Renal cortical epithelial cell (primary cell): ENCODE measurements around the gene HOXD4. TPM values are rescaled to one million over a fixed set of nuclear protein-coding genes. Genes with fewer than 3 reads are reported as not detected.

Experiments
- DNase-seq: peaks from one replicate; pipeline ENCODE4 v3.0.0-alpha.2; 2011; ENCODE audit warnings: low read depth
- total RNA-seq: library from RNA; depleted of rRNA; stranded (reverse); fragments of >200 nt; gene quantifications from 2 replicates; pipeline ENCODE4 v1.2.3, GENCODE V29; 2014

Gene HOXD4
- total RNA-seq = 6.6 and 23.2 TPM in 2 replicates

DNA sequence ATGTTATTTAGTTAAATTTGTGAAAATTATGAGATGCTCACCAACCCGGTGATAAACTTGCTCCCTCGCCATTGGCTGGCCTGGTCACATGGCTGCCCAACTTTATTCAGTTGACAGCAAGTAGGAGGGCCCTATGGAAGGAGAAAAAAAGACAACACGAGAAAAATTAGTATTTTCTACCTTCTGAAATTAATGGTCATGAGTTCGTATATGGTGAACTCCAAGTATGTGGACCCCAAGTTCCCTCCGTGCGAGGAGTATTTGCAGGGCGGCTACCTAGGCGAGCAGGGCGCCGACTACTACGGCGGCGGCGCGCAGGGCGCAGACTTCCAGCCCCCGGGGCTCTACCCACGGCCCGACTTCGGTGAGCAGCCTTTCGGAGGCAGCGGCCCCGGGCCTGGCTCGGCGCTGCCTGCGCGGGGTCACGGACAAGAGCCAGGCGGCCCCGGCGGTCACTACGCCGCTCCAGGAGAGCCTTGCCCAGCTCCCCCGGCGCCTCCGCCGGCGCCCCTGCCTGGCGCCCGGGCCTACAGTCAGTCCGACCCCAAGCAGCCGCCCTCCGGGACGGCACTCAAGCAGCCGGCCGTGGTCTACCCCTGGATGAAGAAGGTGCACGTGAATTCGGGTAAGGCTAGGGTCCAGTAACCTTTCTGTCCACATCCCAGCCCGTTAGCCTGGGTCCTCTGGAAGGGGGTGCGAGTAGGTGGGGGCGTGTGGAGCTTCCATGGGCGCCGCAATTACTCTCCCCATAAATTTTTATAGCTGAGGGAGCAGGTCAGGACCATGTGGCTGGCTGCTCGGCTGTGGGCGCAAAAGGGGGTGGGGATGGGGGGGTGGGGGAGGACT is at the start of gene HOXD4:
Gene HOXD4, plus strand, starts transcription at position 109 of the 846 bp plus-strand sequence. Its CDS starts 84 bp downstream, at position 193.
- peak; percentile 74 for DNase-seq

DNA sequence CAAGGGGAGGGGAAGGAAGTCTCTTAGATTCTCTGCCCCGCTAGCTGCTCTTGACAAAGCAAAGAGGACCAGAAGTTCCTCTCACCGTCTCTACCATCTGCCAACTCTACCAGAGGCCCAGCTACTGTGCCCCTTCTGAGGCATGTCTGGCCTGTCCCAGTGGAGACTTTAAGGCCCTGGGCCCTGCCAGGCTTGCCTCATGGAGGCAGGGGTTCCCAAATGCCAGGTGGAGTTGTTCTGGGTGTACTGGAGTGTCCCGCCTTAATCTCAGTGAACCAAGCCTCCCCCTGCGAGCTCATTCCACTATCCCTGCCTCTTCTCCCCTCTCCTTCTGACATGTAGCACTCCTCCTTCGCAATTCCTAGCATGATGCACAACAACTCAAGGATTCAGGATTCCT is 49.5 kb upstream of the HOXD4 start:
- no peak for DNase-seq

DNA sequence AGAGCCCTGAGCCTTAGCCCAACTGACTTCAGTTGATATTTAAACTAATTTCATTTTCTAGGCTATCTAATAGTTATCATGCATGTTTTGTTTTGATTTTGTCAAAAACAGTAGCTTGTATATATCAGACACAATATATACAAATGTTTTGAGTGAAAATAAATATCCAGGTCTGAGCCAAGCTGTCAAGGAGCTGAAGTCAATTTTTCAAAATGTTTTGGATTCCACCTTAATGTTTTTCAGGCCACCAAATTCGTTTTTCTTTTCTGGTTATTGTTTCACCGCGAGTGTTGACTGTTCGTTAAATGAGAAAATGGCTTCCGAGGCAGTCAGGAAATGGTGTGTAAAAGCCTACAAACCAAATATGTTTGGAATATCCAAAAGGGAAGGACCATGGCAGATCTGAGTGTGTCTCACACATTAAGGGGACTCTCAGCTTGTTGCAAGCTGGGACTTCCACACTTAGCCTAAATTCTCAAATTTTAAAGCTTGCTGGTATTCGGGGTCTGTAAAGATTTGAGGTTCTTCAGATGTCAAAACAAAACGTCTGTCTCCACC is 49.0 kb upstream of the HOXD4 start:
- no peak for DNase-seq

DNA sequence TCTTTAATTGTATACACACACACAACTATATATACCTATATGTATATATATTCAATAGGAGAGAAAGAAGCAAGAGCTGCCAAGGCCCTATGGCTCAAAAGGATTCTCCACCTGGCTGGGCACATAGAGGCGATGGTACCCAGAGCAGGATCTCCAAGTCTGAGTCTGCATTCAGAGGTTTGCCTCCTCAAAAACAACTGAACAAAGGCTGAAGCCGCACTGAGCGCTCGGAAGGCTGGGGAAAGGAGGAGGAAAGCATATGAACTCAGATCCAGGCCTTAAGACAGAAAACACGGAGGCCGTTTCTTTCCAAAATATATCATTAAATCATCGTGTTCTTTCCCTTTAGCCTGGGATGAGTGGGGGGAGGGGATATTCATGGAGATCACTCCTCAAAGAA is 48.2 kb upstream of the HOXD4 start:
- no peak for DNase-seq

DNA sequence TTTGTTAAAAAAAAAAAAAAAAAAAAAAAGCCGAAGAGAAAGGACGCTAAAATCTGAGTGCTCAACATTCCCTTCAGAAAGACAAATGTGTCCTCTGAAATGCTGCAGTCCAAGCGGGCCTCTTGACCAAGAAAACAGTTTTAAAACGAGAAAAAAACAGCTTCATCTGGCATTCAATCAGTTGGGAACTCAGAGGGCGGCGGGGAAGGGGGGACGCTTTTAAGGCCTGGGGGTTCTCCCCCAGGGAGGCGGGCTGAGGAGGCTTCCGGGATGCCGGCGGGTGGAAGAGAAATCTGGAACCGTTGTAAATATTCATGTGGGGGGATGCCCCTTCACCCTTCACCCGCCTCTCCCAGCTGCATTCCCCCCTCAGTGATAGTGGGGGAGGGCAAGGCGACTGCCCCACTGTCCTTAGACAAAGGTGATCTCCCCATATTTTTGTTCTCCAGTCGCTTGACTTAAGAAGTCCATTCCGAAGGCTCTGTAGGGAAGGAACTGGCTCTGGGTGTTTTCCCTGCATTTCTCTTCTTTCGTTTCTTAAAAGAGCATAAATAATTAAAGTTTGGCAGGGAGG is 47.5 kb upstream of the HOXD4 start:
- no peak for DNase-seq

DNA sequence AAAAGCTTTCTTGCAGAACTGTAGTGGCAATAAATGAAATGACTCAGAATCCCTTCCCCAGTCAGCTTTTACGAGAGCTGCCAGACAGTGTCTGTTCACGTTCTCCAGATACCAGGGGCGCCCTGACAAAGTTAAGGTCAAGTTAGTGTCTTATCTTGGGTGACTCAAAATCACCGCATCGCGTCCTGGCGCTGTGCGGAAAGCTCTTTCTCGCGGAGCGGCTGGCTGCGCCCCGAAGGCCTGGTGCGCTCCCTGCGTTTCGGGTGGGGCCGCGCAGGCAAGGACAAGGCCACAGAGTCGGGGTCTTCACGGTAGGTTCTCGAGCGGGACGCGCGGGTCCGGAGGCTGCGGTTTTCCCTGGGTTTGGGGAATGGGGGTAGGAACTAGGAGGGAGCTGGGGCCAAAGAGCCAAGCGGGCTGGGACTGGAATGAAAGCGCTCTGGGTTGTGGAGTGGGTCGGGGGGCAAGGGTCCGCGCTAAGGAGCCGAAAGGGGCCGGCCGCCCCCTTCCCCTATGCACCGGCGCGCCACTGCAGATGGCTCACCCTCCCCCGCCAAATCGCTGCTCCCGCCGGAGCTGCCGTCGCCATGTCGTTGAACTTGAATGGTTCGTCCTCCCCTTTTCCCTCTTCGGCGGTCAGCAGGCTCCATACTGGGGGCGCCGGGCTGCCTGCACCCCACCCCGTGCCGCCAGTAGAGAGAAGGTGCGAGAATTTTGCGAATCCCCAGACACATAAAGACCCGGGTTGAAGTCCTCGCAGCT is 46.9 kb upstream of the HOXD4 start:
- DNase-seq = peak; percentile 75

DNA sequence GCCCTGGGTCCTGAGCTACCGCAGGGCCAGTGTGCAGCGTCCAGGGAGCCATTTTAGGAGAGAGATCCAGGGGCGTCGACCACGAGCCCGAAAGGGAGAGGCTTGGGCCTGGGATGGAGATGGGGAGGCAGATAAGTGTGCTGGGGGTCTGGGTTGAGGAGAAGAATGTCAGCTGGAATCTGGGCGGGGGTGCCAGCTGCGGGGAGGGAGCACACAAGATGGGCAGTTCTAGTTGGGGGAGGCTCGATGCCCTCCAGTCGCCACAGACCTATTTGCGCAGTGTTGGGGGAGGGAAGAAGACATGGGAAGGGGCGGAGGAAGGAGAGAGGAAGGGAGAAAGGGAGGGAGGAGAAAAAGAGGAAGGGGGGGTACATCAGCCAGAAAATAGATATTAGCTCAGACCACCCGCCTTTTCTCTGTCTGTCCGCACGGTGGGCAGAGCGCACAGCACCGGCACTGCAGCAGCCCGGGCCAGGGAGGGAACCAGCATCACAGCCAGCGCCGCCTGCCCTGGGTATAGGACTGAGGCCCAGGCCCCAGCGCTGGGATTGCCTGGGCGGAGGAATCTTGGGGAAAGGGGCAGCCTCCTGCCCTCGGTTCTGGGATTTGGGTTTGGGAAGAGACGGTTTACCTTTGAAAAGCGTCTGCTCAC is 46.1 kb upstream of the HOXD4 start:
- DNase-seq = no peak

DNA sequence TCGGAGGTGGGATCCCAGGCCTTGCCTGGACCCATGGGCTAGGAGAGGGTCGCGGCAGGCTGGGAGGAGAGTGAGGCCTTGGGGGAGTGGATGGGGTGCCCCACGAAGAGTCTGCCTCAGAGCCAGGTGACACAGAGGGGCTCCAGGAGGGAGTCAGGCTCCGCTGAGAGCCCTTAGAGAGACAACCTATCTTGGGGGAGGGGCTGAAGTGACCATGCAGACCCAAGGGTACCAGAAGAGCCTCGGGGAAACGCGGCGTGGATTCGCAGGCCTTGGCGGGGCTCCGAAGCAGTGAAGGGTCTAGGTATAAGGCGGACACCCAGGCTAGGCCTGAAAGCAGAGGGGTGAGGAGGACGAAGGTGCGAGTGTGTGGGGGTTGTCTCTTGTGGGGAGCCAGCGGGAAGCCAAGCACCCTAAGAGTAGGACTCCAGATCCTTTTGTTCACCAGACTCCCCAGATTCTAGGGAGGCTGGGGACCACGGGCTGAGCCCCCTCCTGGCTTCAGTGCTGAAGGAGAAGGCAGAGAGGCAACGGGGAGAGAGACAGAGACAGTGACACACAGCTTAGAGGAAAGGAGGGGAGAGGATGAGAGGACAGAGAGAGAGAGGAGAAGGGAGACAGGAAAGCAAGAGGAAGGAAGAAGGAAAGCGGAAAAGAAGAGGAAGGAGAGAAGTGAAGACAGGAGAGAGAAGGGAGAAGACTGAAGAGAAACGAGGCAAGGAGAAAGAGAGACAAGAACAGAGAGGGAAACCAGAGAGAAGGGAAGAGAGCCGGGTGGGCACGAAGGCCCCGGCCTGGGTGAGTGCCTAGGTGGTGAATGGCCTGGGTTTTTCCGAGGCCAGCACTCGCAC is 45.4 kb upstream of the HOXD4 start:
- DNase-seq = no peak

DNA sequence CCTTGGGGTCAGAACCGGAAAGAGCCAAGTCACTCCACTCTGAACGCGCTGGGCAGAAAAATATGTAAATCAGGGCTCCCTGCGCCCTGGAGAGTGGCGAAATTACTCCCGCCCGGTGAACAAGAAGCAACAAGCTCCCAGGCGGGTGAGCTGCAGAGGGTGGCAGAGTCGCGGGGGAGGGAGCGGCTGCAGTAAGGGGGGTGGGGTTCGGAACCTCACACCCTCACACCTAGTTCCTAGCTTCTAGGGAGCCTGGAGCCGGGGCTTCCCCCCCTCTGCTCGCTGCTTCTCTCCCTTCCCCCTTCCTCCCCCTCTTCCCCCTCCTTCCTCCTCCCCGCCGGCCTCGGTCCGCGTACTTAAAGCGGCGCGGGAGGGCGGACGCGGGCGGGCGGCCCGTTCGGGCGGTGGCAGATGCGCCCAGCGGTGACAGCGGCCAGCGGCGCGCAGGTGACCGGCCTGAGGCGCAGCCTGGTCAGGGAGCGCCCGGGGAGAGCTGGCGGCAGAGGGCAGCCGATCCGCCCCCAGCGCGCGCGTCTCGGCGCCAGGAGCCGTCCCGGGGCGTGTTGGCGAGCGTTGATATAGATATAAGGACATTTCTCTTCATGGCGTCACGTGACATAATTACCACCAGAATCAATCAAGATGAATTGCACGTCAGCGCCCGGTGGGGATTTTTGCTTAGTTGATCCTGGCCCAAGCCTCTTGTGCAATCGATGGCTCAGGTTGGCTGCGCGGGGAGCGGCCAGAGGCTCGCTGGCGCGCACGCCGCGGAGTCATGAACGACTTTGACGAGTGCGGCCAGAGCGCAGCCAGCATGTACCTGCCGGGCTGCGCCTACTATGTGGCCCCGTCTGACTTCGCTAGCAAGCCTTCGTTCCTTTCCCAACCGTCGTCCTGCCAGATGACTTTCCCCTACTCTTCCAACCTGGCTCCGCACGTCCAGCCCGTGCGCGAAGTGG is 44.5 kb upstream of the HOXD4 start, which contains the start of gene HOXD11:
Gene HOXD11, plus strand, starts transcription at position 700 of the 959 bp plus-strand sequence. Its CDS starts 76 bp downstream, at position 776.
- peak; percentile 82 for DNase-seq

DNA sequence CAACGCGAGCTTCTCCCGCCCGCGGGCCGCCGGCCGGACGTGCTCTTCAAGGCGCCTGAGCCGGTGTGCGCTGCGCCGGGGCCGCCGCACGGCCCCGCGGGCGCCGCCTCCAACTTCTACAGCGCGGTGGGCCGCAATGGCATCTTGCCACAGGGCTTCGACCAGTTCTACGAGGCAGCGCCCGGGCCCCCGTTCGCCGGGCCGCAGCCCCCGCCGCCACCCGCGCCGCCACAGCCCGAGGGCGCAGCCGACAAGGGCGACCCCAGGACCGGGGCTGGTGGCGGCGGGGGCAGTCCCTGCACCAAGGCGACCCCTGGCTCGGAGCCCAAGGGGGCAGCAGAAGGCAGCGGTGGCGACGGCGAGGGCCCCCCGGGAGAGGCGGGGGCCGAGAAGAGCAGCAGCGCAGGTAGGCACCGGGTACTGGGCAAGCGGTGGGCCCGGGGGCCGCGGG is 43.6 kb upstream of the HOXD4 start:
- DNase-seq = no peak

DNA sequence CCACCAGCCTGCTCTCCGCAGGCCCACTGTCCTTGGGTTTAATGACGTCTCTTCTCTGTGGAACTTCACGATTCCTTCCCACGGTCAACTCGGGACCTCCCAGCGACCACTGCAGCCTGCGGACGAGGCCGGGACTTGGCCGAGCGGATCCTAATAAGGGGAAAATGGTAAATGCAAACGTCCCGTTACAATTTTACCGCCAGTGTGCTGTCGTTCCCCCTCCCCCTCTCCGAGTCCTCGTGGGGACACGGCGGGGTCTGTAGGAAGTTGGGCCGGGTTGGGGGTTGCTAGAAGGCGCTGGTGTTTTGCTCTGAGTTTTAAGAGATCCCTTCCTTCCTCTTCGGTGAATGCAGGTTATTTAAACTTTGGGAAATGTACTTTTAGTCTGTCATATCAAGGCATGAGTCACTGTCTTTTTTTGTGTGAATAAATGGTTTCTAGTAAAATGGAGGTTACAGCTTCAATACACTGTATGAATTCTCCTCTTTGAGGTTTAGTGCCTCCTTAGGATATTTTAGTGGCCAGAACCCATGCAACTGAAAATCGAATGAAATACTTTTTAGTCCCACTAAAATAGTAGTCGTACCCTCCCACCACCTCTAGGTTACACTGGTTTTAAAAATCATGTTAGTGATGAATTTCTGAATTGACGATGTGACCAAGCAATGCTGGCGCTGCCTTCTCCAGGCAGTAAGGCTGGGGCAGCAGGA is 42.0 kb upstream of the HOXD4 start:
- DNase-seq = no peak

DNA sequence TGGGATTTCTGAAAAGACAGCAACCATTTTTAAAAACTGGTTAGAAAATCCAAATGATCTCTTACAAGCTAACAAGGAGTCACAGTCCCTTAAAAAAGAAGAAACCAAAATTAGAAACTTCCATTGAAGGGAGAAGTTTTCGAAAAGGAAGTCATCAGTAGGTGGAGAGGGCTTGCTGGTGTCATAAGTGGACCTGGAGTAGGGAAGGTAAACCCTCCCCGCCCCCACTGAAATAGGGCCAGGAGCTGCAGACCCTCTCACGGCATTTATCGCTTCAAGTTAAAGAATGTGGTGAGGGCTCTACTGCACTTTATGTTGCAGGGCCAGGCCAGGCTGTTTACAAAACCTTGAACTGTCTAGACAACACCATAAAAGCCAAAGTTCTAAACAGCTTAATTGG is 41.4 kb upstream of the HOXD4 start:
- no peak for DNase-seq

DNA sequence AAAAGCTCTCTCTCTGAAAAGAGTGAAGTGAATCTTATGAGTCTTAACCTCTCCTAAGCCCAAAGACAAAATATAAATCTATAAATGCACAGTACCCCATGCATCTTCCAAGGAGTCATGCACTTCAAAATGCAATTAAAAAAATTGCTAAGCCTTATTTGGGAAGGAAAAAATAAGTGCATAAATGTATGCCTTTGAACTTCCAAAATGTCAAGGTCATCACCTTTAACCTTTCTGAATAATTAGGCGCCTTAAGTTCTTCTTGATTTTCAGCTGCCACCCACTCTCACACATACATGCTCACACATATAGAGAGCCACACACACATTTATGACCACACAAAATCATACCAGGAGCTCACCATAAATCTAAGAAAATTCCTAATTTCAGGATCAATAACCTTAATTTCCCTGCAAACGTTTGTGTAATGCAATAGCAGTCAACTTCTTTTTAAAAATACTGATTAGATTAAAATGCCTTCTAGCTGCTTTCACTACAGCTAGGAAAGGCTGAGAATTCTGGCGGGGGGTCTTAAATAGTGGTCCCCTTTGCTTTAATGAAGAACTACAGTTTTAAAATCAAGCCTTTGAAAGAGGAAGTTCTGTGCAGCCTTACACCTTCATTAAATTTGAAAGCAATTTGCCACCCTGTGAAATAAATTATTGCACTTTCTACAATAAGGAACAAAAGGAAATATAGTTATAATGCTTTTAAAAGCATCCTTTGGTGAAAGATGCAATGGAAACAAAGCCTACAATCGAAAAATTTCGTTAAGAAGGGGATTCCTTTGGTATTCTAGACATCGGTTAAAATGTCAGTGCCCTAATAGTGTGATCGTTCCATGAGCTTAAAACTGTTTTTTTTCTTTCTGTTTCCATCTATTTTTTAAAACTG is 40.7 kb upstream of the HOXD4 start:
- no peak for DNase-seq

DNA sequence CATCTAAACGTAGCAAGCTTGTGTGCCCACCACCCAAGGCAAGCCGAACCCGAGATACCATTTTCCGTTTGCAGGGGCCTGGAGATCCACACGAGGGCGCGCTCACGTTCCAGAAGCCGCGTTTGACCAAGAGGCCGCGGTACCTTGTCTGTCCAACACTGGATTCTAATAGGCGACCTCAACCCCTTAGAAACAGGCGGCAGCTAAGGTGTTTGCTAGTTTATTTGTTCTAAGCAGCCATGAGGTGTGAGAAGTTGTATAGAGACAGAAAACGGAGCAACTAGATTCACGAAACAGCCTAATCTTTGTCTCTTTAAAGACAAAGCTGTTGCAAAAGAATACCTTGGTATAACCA is 40.1 kb upstream of the HOXD4 start:
- peak; percentile 72 for DNase-seq

DNA sequence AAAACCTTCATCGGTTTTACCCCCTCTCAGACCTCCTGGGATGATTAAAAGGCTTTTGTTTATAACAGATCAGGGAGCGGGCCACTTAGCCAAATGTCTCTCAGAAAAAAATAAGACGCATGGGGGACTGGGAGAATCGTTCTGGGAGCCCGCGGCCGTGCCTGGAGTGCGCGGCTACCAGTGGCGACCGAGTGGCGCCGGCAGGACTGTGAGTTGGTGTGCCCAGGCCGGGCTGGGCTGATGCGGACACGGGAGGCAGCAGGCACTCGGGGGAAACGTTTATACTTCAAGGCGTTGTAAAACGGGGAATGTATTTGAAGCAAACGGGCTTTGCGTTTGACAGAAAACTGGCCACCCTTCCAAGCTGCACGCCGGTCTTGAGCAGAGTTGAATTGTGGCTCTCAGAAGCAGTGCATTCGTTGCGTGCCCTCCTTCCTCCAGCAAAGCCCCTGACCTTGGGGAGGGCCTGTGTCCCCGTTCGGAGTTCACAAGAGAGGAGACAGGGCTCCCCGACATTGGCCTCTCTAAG is 39.4 kb upstream of the HOXD4 start:
- DNase-seq = no peak

DNA sequence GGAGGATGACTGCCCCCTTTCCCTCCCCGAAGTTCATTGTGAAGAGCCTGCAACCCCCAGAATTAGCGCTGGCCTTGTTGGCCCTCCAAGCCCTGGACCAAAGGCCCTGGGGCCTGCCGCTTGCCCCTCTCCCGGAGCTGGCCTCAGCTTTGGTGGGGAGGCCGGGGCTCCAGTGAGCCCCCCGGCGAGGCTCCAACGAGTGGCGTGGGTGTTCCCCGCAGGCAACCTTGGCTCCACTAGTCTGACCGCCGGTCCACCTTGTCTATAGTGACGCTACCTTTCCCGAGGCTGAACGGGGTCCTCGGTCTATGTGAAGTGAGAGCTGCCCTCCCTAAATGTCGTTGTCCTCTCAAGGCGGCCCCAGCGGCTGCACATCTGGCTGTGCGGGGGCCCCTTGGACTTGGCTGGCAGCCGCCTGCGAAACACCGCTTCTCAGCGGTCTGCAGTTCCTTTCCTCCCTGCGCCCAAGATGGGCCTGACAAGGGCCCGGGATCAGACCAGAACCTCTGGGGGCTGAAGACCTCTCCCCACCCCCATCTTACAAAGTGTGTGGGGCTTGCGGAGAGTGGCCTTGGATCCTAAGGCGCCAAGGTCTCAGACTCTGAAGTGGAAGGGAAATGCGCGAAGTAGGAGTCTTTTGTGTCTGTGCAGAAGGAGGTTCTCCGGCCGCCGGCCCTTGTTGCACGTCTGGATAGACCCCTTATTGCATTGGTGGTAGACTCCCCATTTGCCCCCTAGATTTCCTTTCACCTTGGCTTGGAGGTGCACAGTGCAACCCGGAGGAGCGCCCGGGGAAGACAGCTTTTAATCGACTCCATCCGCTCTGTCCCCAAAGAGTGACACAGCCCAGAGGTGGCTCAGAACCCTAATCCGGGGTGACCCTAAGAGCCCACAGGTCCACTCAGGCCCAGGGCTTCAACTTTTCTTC is 38.7 kb upstream of the HOXD4 start:
- no peak for DNase-seq
